Measurements from ENCODE around the gene PDX1. TPM values are rescaled to one million over a fixed set of nuclear protein-coding genes. Genes with fewer than 3 reads are reported as not detected.

The PDX1 gene
- total RNA-seq, 1 donor from 2014 or later: not detected

DNA sequence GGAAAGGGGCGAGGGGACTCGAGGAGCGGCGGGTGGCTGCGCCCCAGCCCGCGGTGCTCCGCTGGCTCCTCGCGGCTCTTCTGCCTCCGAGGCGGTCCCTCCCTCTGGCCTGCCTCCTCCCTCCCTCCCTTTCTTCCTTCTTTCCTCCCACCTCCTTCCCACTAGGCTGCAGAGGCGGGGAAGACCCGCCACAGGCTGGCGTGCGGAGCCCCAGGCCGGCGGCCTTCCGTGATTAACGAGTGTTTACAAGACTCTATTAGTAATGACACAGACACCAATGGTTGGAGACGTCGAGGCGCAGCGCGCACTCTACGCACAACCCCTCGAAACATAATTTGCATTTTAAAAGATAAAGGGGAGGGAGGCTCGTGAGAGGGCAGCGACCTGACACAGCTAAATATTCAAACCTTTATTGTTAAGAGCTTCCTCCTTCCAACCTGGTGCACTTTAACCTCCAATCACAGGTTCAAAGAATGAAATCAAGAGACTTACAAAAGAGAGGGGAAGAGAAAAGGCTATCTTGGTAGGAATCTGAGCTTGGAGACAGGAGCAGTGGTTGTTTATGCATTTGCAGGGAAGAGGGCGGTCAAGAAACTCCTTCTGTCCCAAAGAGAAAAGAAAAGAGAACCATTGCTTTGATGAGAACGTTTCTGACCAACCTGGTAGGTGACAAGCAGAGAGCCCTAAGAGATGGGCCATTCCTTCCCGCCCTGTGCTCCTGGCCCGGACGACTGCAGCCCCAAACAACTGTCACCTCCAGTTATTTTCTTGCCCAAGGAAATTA, 49.5 kb downstream of the PDX1 start, which contains the start of gene CDX2:
CDX2 (minus strand) TSS at position 234 of the 784 bp plus-strand sequence. CDS start 309 bp downstream, outside the sequence.
- no peak for FAIRE-seq
- peak in 1 of 2 donors; percentile 19 for DNase-seq (ENCODE audit: low spot score in 2 of 2)

DNA sequence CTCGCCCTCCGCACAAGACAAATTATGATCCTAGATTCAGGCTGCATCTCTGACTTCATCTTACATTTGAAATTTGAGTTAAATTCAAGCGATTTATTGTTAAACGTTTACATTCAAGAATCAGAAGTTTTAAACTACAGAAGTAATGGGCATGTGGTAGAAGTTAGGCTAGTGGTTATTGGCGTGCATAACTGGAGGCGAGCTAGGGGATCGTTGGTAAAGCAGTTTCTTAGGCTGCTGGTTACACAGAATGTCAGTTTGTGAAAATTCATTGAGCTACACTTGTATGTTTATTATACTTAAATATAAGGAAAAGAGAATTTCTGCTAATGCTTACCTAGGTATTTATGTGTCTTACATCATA, 50.0 kb downstream of the PDX1 start:
- peak in 1 of 2 donors; percentile 12 for DNase-seq (ENCODE audit: low spot score in 2 of 2)
- no peak for FAIRE-seq

DNA sequence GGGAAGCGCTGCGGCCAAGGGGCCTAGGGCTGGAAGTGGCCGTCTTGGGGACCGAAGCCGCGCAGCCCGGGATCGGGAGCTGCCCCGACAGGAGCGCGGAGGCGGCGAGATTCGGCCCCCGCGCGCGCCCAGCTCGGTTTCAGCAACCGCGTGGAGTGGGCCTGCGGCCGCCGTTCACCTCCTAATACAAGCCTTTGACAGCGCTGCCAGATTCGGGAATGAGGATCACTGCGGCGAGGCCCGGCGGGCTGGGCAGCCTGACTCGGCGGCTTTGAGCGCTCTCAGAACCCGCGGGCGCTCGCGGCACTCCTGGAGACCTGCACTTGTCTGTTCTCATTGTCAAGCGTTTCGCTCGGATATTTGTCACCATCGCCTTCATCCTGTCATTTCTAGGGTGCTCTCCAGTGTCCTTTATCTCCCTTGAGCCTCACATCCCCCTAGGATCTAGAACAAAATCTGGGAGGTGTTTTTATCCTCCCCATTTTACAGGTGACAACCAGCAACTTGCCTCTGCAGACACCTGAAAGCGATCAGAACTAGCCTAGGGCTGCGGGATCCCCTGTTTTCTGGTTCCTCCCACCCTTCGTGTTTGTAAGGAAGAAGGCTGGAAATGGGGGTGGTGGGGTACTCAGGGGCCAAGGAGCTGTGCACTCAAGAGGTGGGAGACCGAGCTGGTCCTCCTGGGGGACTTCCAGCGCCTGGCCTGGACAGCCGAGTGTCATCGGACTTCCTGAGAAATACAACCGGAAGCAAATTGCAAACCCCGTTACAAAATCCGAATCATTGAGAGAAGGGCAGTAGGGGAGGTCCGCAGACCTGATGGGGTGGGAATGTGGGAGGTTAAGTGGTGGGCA, 50.8 kb downstream of the PDX1 start:
- no peak for FAIRE-seq
- DNase-seq (ENCODE audit: low spot score in 2 of 2): peak in 1 of 2 donors; percentile 14

DNA sequence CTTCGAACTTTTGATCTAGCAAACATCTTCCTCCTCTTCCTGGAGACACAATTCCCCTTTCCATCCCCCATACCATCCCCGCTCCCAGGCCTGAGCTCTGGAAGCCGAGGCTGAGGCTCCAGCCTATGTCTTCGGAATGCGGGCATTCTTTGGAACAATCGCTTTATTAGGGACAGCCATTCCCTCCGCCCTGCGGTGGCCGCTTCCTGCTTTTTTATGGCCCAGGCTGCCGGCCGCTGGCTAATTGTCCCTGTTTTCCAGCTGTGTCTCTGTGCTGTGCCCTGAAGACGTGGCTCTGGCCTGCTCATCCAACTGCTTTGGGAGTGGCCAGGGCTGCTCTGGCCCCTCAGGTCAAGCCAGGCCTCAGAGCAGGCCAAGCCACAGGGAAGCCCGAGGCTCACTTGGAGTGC, 51.4 kb downstream of the PDX1 start:
- no peak for FAIRE-seq
- DNase-seq (ENCODE audit: low spot score in 2 of 2): no peak

DNA sequence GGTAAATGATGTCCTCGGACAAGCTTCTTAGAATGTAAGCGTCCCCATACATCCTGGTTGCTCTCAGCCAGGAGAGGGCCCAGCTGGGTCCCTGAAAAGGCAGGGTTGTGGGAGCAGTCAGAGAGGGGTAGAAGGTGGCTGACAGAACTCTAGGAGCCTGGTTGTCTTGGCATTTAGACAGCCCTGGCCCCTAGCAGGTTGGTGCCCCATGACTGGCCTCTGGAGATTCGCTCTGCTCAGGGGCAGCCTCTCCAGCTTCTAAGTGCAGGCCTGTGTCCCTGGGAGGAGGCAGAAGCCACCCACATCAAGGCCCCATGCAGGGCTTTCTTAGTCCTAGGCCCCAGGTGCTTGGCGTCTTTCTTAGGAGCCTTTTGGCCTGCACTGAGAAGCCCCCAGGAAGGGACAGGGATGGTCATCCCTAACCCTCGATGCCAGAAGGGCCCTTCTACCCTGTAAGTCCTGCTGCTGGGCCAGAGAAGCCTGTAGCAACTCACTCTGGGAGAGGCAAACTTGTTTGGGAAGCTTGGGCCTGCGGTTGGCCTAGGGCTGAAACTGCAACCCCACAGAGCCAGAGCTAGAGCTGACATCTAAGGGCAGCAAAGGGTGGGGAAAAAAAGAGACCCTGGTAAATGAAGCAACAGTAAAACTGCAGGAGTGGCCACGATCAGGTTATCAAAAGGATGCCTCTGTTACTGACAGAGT, 52.1 kb downstream of the PDX1 start:
- no peak for FAIRE-seq
- no peak for DNase-seq (ENCODE audit: low spot score in 2 of 2)

DNA sequence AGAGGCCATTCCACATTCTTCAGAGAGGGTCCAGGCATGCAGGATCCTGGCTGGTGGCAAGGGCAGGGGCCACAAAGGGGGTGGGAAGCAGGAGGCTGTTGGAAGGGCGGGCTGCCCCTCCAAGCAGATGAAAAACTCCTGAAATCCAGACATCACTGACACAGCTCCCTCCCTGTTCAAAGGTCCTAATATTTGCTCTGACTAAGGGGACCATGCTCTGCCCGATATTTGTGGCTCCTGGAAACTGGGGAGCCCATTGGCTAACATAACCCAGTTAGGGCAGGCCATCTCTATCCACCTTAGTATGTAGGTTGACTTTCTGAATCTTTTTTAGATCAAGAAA, 52.6 kb downstream of the PDX1 start:
- FAIRE-seq (no peak), DNase-seq (ENCODE audit: low spot score in 2 of 2) (no peak)

DNA sequence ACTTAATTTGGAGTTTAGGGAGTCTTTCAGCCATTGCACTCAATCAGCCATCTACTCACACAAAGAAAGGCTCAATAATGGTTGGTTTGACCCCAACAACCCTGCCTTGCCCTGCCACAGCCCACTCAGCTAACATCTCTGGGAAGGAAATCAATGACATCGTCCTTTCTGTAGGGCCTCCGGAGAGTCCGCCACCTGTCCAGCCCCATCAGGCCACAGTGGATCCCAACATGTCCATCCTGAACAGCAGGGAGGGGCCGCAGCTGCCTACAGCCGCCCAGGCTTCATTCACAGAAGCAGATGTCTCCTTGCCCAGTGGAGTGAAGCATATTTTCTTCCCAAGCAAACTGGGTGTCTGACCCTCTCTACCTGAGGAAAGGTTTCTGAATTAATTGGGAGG, 53.5 kb downstream of the PDX1 start:
- DNase-seq (ENCODE audit: low spot score in 2 of 2) (no peak), FAIRE-seq (no peak)

DNA sequence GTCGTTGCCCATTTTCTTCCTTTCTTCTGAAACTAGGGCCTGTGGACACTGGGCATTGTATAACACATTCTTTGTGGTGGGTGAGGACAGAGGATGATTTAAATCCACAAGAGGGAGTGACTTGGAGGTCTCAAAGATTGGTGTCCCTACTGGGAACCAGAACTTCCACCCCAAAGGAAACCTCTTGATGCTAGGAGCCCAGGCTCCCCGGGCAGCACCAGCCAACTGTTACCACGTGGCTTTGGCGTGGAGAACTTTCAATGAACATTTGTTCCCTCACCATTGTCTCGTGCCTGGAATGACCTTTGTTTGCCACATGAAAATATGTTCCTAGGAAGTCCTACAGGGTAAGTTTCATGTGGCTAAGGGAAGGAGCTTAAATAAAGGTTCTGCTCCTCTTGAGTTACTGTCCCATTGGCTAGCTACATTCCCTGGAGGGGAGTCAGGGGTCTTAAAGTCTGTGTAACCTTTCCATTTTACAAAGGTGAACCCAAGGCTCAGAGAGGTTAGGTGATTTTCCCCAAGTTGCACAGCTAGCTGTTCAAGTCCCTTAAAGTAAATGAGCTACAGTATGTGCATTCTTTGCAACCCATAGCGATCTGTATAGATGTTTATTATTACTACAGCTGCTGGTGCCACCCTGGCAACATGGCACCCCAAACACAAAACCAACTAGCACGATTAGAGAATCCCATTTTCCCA, 54.3 kb downstream of the PDX1 start:
- DNase-seq (ENCODE audit: low spot score in 2 of 2) (no peak), FAIRE-seq (no peak)

Small RNA genes within 50 kb of the gene (small RNA-seq; reads per million reads assigned to genes)
- not detected for gene ATP5F1EP2

Other genes with a start within 250 kb of the PDX1 start
- gene GSX1, start 127.5 kb upstream of the PDX1 start, total RNA-seq: 0.41 TPM
- gene CDX2, start 49.3 kb downstream of the PDX1 start, total RNA-seq: not detected
- gene URAD, start 68.7 kb downstream of the PDX1 start, total RNA-seq: not detected
- 3.7 TPM for gene FLT3, start 180.6 kb downstream of the PDX1 start, total RNA-seq
- 41.6 TPM for gene PAN3, start 218.5 kb downstream of the PDX1 start, total RNA-seq